Osteoblast (primary cell): Measurements from ENCODE around the gene DMBT1. TPM values are rescaled to one million over a fixed set of nuclear protein-coding genes. Genes with fewer than 3 reads are reported as not detected.

Experiments
- DNase-seq: peaks from one replicate; pipeline ENCODE4 v3.0.0; 2011; ENCODE audit warnings: low spot score, mixed read lengths; ENCODE audit not compliant: insufficient read length; ENCODE audit errors: missing footprints
- H2AFZ ChIP-seq: 2 replicates; pipeline ENCODE4 v1.6.0; 2011; ENCODE audit warnings: mild to moderate bottlenecking, low read length
- H3K27ac ChIP-seq: 2 replicates; pipeline ENCODE4 v1.5.1; 2011; ENCODE audit warnings: mild to moderate bottlenecking, low read depth, low read length, moderate library complexity
- H3K27me3 ChIP-seq: 2 replicates; pipeline ENCODE4 v1.6.0; 2012; ENCODE audit warnings: mild to moderate bottlenecking, control low read depth, inconsistent platforms, low read length, moderate library complexity; ENCODE audit not compliant: insufficient read depth
- H3K36me3 ChIP-seq: 2 replicates; pipeline ENCODE4 v1.5.1; 2011; ENCODE audit warnings: mild to moderate bottlenecking, low read length, control low read depth, moderate library complexity; ENCODE audit not compliant: insufficient read depth
- H3K4me1 ChIP-seq: 2 replicates; pipeline ENCODE4 v1.5.1; 2011; ENCODE audit warnings: mild to moderate bottlenecking, low read length, control low read depth, moderate library complexity; ENCODE audit not compliant: insufficient read depth
- H3K4me2 ChIP-seq: 2 replicates; pipeline ENCODE4 v1.6.0; 2011; ENCODE audit warnings: mild to moderate bottlenecking, low read length; ENCODE audit not compliant: insufficient read depth
- H3K4me3 ChIP-seq: fragments of 200-600 bp; sonication (generic); 3 replicates; pipeline ENCODE4 v1.5.1; 2012; ENCODE audit warnings: mild to moderate bottlenecking, low read length, inconsistent platforms; ENCODE audit not compliant: insufficient read depth
- H3K79me2 ChIP-seq: 2 replicates; pipeline ENCODE4 v1.6.0; 2012; ENCODE audit warnings: mild to moderate bottlenecking, low read length, control low read depth, inconsistent platforms; ENCODE audit not compliant: insufficient read depth
- H3K9me3 ChIP-seq: 2 replicates; pipeline ENCODE4 v1.5.1; 2011; ENCODE audit warnings: low read depth, low read length, control low read depth
- H4K20me1 ChIP-seq: 2 replicates; pipeline ENCODE4 v1.6.0; 2012; ENCODE audit warnings: mild to moderate bottlenecking, low read length, control low read depth; ENCODE audit not compliant: insufficient read depth
- CTCF ChIP-seq: IDR thresholded peaks from 2 replicates; pipeline ENCODE4 v1.5.1; 2011; ENCODE audit warnings: mild to moderate bottlenecking, low read depth, low read length, moderate library complexity; ENCODE audit errors: extremely low read depth
- total RNA-seq: library from RNA; depleted of rRNA; stranded (reverse); fragments of >200 nt; gene quantifications from 2 replicates; pipeline ENCODE4 v1.2.3, GENCODE V29; 2012

Gene DMBT1
- total RNA-seq, 1 donor, result under 0.01 TPM

- H3K79me2 ChIP-seq, result no peaks in the 10 kb centered on the region
- H3K36me3 ChIP-seq, result no peaks in the 10 kb centered on the region
- no peak overlapping the region for H3K4me2 ChIP-seq
- H3K27me3 ChIP-seq, result peaks cover 10% of the 10 kb centered on the region
- no peak for DNase-seq
- no peaks in the 10 kb centered on the region for H3K4me1 ChIP-seq
- H2AFZ ChIP-seq, result no peak overlapping the region
- H3K4me3 ChIP-seq, result no peak overlapping the region
- no peak overlapping the region for H3K27ac ChIP-seq
- no peaks in the 10 kb centered on the region for H4K20me1 ChIP-seq
- H3K9me3 ChIP-seq, result no peaks in the 10 kb centered on the region
- TF ChIP-seq CTCF, result no peak
These were observed 108.5 kb downstream of the DMBT1 start for GRCh38 chr10:122669045-122669444.

- H3K27ac ChIP-seq, result no peak overlapping the region
- no peak for TF ChIP-seq CTCF
- DNase-seq, result no peak
These were observed 109.3 kb downstream of the DMBT1 start for GRCh38 chr10:122669842-122670241.

GRCh38 chr10:122671355-122671754 is 110.8 kb downstream of the DMBT1 start:
- Histone ChIP-seq H3K4me1 (no peaks in the 10 kb centered on the region), H4K20me1 (no peaks in the 10 kb centered on the region), H3K27ac (no peak overlapping the region), H3K36me3 (no peaks in the 10 kb centered on the region), H3K9me3 (no peaks in the 10 kb centered on the region), H3K27me3 (peaks cover 12% of the 10 kb centered on the region), H3K4me2 (no peak overlapping the region), H2AFZ (no peak overlapping the region), H3K4me3 (no peak overlapping the region), H3K79me2 (no peaks in the 10 kb centered on the region)
- no peak for TF ChIP-seq CTCF
- no peak for DNase-seq

More at GRCh38 chr10:122669842-122670241, 109.3 kb downstream of the DMBT1 start:
- Histone ChIP-seq H3K79me2 (no peaks in the 10 kb centered on the region), H2AFZ (no peak overlapping the region), H4K20me1 (no peaks in the 10 kb centered on the region), H3K4me3 (no peak overlapping the region), H3K27me3 (peaks cover 10% of the 10 kb centered on the region), H3K36me3 (no peaks in the 10 kb centered on the region), H3K4me2 (no peak overlapping the region), H3K9me3 (no peaks in the 10 kb centered on the region), H3K4me1 (no peaks in the 10 kb centered on the region)

- Histone ChIP-seq H3K27me3 (peaks cover 10% of the 10 kb centered on the region), H3K36me3 (no peaks in the 10 kb centered on the region), H3K9me3 (no peaks in the 10 kb centered on the region), H3K4me2 (no peak overlapping the region), H3K79me2 (no peaks in the 10 kb centered on the region), H3K4me3 (no peak overlapping the region), H3K27ac (no peak overlapping the region), H3K4me1 (no peaks in the 10 kb centered on the region), H2AFZ (no peak overlapping the region), H4K20me1 (no peaks in the 10 kb centered on the region)
- no peak for DNase-seq
- TF ChIP-seq CTCF, result no peak
These were observed 112.1 kb downstream of the DMBT1 start for GRCh38 chr10:122672655-122673054.
